Stimulated activated CD4-positive, alpha-beta T cell treated with anti-CD3 and anti-CD28 coated beads, Interleukin-12 subunit alpha, Interleukin-12 subunit beta, amount 100 ng/mL, for 24 hours (primary cell): Measurements from ENCODE around the gene ALDOC.

ENCODE experiments used
- DNase-seq, 2 experiments: peaks; one replicate each; pipeline ENCODE4 v3.0.0-alpha.2; 2020; ENCODE audit warnings: low read depth in 2 of 2

The ALDOC gene

GRCh38 chr17:28532050-28532960, 44.4 kb downstream of the ALDOC start:
- DNase-seq, result no peak

GRCh38 chr17:28530926-28531325, 45.8 kb downstream of the ALDOC start:
- no peak for DNase-seq

- no peak for DNase-seq
Measured at GRCh38 chr17:28530250-28530649, 46.4 kb downstream of the ALDOC start.

GRCh38 chr17:28529013-28529400, 47.7 kb downstream of the ALDOC start:
- DNase-seq, result no peak

GRCh38 chr17:28528327-28529012, 48.2 kb downstream of the ALDOC start:
- DNase-seq, result no peak

GRCh38 chr17:28527859-28528258, 48.8 kb downstream of the ALDOC start:
- DNase-seq, result no peak

GRCh38 chr17:28527181-28527681, 49.5 kb downstream of the ALDOC start:
- no peak for DNase-seq

GRCh38 chr17:28526381-28526780, 50.3 kb downstream of the ALDOC start:
- DNase-seq, result no peak

- no peak for DNase-seq
Measured at GRCh38 chr17:28524476-28525424, 51.9 kb downstream of the ALDOC start.

GRCh38 chr17:28523876-28524275, 52.8 kb downstream of the ALDOC start:
- DNase-seq, result no peak

GRCh38 chr17:28523186-28523585, 53.5 kb downstream of the ALDOC start:
- DNase-seq, result no peak
